Lung (tissue), 12 donors: ENCODE measurements around the gene RANGAP1. TPM values are rescaled to one million over a fixed set of nuclear protein-coding genes. Genes with fewer than 3 reads are reported as not detected.

Source experiments
- ATAC-seq: fragments of 200-7000 bp; cut with Tn5 transposase; one replicate; pipeline ENCODE4 v1.9.1; 2020; ENCODE audit warnings: moderate number of reproducible peaks; ENCODE audit not compliant: insufficient read depth, low FRiP score
- DNase-seq, 3 donors: peaks; one replicate each; pipeline ENCODE4 v3.0.0-alpha.2; 2013 to 2017
- H3K27ac ChIP-seq, 2 donors: one replicate each; pipeline ENCODE4 v1.5.1; 2013; ENCODE audit warnings: mild to moderate bottlenecking in 2 of 2, moderate library complexity in 2 of 2, control low read depth in 1 of 2, inconsistent platforms in 1 of 2, low read depth in 1 of 2, low read length in 1 of 2
- H3K27me3 ChIP-seq, 3 donors: one replicate each; pipeline ENCODE4 v1.5.1; 2013; ENCODE audit warnings: low read length in 2 of 3; ENCODE audit not compliant: control insufficient read depth in 3 of 3, insufficient read depth in 3 of 3
- H3K36me3 ChIP-seq, 4 donors: one replicate each; pipeline ENCODE4 v1.5.1; 2013; ENCODE audit warnings: low read length in 4 of 4, mild to moderate bottlenecking in 1 of 4, moderate library complexity in 1 of 4; ENCODE audit not compliant: control insufficient read depth in 4 of 4, insufficient read depth in 4 of 4
- H3K4me1 ChIP-seq, 5 donors: one replicate each; pipeline ENCODE4 v1.5.1; 2013; ENCODE audit warnings: low read length in 5 of 5, mild to moderate bottlenecking in 2 of 5, moderate library complexity in 1 of 5; ENCODE audit not compliant: control insufficient read depth in 5 of 5, insufficient read depth in 5 of 5
- H3K4me3 ChIP-seq: one replicate; pipeline ENCODE4 v1.5.1; 2013; ENCODE audit warnings: mild to moderate bottlenecking, control low read depth, moderate library complexity
- H3K9ac ChIP-seq, 2 donors: one replicate each; pipeline ENCODE4 v1.5.1; 2013; ENCODE audit warnings: low read length in 2 of 2, control low read depth in 1 of 2; ENCODE audit not compliant: insufficient read depth in 1 of 2
- H3K9me3 ChIP-seq, 4 donors: one replicate each; pipeline ENCODE4 v1.5.1; 2013; ENCODE audit warnings: low read length in 3 of 4, mild to moderate bottlenecking in 1 of 4, moderate library complexity in 1 of 4; ENCODE audit not compliant: control insufficient read depth in 4 of 4, insufficient read depth in 3 of 4
- WGBS, 2 donors: extraction: QIAGEN DNeasy Blood & Tissue Kit; methylation state at CpG; one replicate each; pipeline ENCODE4 v1.1.7; 2013; 5-methylcytosine and 5-hydroxymethylcytosine counted together
- polyA plus RNA-seq, 2 donors: library from polyadenylated mRNA; stranded (reverse); fragments of 200-250 nt; gene quantifications; one replicate each; pipeline ENCODE4 v1.2.1, GENCODE V29; 2013
- total RNA-seq, 2 donors: library from RNA; depleted of rRNA in 1 of 2; stranded (reverse); fragments of >200 nt in 1 of 2; gene quantifications; one replicate each; pipeline ENCODE4 v1.2.1, GENCODE V29; 2014 to 2021
- TF ChIP-seq, protein P1 (sequence below): IDR thresholded peaks from 2 replicates; pipeline ENCODE4 v1.5.1; 2012; ENCODE audit warnings: mild to moderate bottlenecking; ENCODE audit errors: control extremely low read depth, extremely low read depth
- donor health status: control.
- donor health status: control.
- donor health status: Bipolar disorder and iron deficiency.
- donor health status: healthy.
- donor health status: DM: yes; HTN: yes; CAD: no.

Gene RANGAP1
- total and polyA plus RNA-seq, 4 donors = 21.7 to 49.3 (median 41.2) TPM

DNA sequence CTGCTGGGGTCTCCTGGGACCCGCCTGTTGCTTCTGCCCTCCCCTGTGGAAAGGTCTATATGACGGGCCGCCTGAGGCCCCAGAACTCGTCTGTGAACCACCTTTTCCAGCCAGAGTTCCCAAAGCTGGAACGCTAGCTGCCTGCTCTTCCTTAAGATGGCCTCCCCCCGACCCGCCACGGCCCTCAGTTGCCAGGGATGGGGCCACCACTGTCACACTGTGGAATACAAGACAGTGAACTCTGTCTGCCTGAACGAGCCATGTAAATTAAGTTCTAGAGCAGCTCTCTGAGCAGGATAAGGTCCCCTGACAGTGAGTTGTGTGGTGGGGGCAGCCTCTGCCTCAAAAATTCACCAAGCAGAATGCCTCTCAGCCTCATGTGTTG, 55.6 kb downstream of the RANGAP1 start:
- Histone ChIP-seq H3K4me1 (peaks cover 0 to 9% (median 0%) of the 10 kb centered on the region in 5 donors), H3K27ac (peak overlapping the region in 1 of 2 donors; percentile 18), H3K9me3 (no peaks in the 10 kb centered on the region), H3K4me3 (no peak overlapping the region), H3K9ac (no peak overlapping the region), H3K27me3 (no peaks in the 10 kb centered on the region), H3K36me3 (peaks cover 3 to 39% (median 10%) of the 10 kb centered on the region in 4 donors)
- TF ChIP-seq, protein P1, sequence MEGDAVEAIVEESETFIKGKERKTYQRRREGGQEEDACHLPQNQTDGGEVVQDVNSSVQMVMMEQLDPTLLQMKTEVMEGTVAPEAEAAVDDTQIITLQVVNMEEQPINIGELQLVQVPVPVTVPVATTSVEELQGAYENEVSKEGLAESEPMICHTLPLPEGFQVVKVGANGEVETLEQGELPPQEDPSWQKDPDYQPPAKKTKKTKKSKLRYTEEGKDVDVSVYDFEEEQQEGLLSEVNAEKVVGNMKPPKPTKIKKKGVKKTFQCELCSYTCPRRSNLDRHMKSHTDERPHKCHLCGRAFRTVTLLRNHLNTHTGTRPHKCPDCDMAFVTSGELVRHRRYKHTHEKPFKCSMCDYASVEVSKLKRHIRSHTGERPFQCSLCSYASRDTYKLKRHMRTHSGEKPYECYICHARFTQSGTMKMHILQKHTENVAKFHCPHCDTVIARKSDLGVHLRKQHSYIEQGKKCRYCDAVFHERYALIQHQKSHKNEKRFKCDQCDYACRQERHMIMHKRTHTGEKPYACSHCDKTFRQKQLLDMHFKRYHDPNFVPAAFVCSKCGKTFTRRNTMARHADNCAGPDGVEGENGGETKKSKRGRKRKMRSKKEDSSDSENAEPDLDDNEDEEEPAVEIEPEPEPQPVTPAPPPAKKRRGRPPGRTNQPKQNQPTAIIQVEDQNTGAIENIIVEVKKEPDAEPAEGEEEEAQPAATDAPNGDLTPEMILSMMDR = no peak
- WGBS, 2 donors = 90 to 93% methylated on average over 9 of the region's 9 CpGs
- DNase-seq = no peak
- ATAC-seq = no peak

DNA sequence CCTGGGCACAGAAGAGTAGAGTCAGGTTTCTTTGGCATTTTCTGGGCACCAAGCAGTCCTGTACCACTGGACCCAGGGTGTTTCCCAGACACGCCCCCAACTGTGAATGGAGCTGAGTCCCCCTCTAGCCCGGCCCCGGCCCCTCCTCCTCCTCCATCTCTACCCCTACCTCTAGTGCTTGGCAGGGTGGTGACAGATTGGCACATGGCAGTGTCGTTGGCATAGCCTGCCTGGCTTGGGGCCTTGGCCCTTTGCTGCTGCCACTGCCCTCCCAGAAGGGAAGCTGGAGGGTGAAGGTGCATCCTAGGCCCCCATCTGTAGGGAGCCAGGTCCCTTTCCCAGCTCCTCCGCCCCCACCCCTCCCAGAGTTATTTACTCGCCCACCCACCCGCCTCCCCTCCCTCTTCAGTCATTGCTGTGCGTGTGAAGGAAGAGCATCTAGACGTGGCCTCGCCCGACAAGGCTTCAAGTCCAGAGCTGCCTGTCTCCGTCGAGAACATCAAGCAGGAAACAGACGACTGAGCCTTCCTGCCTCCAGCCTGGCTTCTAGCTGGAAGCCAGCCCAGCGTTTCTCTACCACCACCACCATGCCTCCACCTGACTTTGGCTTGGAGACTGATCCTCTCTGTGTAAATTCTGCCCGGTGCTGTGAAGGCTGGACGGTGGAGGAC, 56.1 kb downstream of the RANGAP1 start:
- H3K4me3 ChIP-seq = no peak overlapping the region
- H3K9ac ChIP-seq = no peak overlapping the region
- TF ChIP-seq, protein P1 = no peak
- no peaks in the 10 kb centered on the region for H3K9me3 ChIP-seq
- ATAC-seq (no peak), DNase-seq (peak in 1 of 3 donors; percentile 34)
- H3K27ac ChIP-seq = peak overlapping the region in 1 of 2 donors; percentile 18
- H3K36me3 ChIP-seq = peaks cover 3 to 44% (median 12%) of the 10 kb centered on the region in 4 donors
- H3K27me3 ChIP-seq = no peaks in the 10 kb centered on the region
- peaks cover 0 to 5% (median 0%) of the 10 kb centered on the region in 5 donors for H3K4me1 ChIP-seq
- WGBS, 2 donors = 52 to 58% methylated on average over 16 to 17 of the region's 17 CpGs

DNA sequence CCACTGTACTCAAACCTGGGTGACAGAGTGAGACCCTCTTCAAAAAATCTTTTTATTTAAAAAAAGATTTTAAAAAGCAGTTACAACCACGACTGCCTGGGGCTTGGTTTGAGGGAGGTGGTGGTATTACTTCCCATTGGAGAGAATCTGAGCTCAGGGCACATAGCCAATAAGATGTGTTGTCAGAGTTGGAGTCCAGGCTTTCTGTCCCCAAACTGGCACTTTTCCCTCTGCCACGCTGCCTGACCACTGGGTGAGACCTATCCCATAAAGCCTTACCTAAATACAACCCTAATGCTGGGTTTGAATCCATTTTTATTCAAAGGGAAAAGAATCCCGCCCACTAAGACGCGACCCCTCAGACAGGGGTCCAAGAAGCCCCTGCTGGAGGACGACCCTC, 56.8 kb downstream of the RANGAP1 start:
- WGBS, 2 donors = 88 to 90% methylated on average over 6 of the region's 6 CpGs
- Histone ChIP-seq H3K9me3 (no peaks in the 10 kb centered on the region), H3K9ac (no peak overlapping the region), H3K4me3 (no peak overlapping the region), H3K4me1 (peaks cover 0 to 5% (median 0%) of the 10 kb centered on the region in 5 donors), H3K36me3 (peaks cover 3 to 50% (median 12%) of the 10 kb centered on the region in 4 donors), H3K27me3 (no peaks in the 10 kb centered on the region), H3K27ac (no peak overlapping the region)
- TF ChIP-seq, protein P1 = no peak
- ATAC-seq (no peak), DNase-seq (no peak)
